Measurements from ENCODE around the gene TMEFF1. TPM values are rescaled to one million over a fixed set of nuclear protein-coding genes. Genes with fewer than 3 reads are reported as not detected.

TMEFF1 gene
- total and polyA plus RNA-seq, 7 donors, result 0.16 to 6.1 (median 0.68) TPM; not detected in 4

DNA sequence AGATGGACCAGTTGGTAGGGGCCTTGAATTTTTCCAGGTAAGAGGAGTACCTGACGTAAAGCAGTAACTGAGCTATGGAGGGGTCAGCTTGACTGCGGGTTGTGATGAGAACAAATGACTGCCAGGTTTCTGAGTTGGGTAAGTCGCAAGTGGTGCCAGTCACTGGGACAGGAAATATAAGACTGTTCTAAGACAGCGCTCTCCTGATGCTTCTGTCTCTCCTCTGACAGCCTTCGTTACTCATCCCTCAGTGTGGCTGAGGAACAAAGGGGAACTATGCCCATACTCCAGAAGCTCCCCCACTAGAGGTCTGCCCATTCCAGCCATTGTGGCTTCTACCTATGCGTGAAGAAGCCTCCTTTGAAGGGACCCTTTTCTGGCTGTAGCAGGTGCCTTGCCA, 118.2 kb downstream of the TMEFF1 start:
- intact Hi-C loops (cut with DNase I), result loop anchor here (10.0 kb wide), 1 partner anchor 236 kb away; the partner anchor contains the start of gene TEX10
- peaks cover 0 to 5% (median 1%) of the 10 kb centered on the region in 4 donors for H3K36me3 ChIP-seq
- H3K4me1 ChIP-seq, result no peaks in the 10 kb centered on the region
- DNase-seq, result no peak
- no peaks in the 10 kb centered on the region for H3K27me3 ChIP-seq
- no peaks in the 10 kb centered on the region for H3K9me3 ChIP-seq
- 93 to 95% methylated on average over 6 of the region's 6 CpGs for WGBS, 2 donors
- no peak overlapping the region for H3K4me3 ChIP-seq
- no peak for TF ChIP-seq POLR2A (IDR thresholded peaks at IDR 0.05)
- TF ChIP-seq, protein P1, sequence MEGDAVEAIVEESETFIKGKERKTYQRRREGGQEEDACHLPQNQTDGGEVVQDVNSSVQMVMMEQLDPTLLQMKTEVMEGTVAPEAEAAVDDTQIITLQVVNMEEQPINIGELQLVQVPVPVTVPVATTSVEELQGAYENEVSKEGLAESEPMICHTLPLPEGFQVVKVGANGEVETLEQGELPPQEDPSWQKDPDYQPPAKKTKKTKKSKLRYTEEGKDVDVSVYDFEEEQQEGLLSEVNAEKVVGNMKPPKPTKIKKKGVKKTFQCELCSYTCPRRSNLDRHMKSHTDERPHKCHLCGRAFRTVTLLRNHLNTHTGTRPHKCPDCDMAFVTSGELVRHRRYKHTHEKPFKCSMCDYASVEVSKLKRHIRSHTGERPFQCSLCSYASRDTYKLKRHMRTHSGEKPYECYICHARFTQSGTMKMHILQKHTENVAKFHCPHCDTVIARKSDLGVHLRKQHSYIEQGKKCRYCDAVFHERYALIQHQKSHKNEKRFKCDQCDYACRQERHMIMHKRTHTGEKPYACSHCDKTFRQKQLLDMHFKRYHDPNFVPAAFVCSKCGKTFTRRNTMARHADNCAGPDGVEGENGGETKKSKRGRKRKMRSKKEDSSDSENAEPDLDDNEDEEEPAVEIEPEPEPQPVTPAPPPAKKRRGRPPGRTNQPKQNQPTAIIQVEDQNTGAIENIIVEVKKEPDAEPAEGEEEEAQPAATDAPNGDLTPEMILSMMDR (IDR thresholded peaks at IDR 0.05), result no peak
- H3K27ac ChIP-seq, result no peak overlapping the region

- TF ChIP-seq POLR2AphosphoS5 (IDR thresholded peaks at IDR 0.05) (no peak), EP300 (IDR thresholded peaks at IDR 0.05) (no peak), POLR2A (IDR thresholded peaks at IDR 0.05) (no peak)
- TF ChIP-seq, protein P1 (IDR thresholded peaks at IDR 0.05), result no peak
- Histone ChIP-seq H3K4me1 (no peaks in the 10 kb centered on the region), H3K27me3 (no peaks in the 10 kb centered on the region), H3K36me3 (no peaks in the 10 kb centered on the region), H3K9me3 (no peaks in the 10 kb centered on the region), H3K27ac (no peak overlapping the region), H3K4me3 (no peak overlapping the region)
- intact Hi-C loops (cut with DNase I), result loop anchor here (10.0 kb wide), 1 partner anchor 237 kb away; the partner anchor contains the start of gene TEX10
- 88 to 90% methylated on average over 5 of the region's 5 CpGs for WGBS, 2 donors
- DNase-seq, result no peak
Observed at GRCh38 chr9:100591639-100592412, 118.9 kb downstream of the TMEFF1 start.

DNA sequence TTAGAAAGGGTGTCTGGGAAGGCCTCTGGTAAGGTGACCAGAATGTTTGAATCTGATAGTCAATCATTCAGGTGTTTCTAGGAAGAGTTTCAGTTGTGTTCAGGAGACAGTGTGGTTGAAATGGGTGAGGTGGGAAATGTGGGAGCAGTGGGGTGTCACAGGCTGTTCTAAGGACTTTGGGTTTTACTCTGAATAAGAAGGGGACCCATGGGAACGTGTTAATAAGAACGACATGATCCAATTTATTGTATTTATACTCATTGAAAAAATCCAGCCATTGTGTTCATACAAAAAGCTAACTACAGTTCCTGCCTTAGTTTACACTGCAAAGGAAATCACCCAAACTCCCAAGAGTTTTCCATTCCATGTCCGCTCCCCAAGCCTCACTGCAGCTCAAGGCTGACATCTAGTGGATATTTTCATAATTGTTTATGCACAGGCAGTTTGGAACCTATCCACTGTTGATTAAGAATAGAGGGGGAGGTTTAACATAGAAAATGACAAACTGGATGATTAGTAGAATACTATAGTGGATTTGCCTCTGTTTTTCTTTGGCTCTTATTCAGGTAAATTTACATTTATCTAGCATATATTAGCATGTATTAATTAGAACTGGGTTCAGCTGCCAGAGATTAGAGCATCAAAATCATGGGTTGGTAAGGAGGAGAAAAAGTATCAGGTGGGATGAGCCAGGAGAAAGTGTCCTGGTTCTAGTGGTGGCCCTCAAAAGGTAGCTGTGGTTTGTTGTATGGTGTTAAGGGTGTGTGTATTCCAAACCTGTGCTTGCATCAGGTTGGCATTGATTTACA, 122.6 kb downstream of the TMEFF1 start:
- H3K4me3 ChIP-seq, result no peak overlapping the region
- no peaks in the 10 kb centered on the region for H3K9me3 ChIP-seq
- intact Hi-C loops (cut with DNase I), result loop anchor here (5.0 to 10.0 kb wide), 3 partner anchors 241 to 1413 kb away; partner anchors contain the start of gene TEX10
- H3K36me3 ChIP-seq, result no peaks in the 10 kb centered on the region
- peaks cover 0 to 16% (median 8%) of the 10 kb centered on the region in 4 donors for H3K4me1 ChIP-seq
- H3K27ac ChIP-seq, result no peak overlapping the region
- no peaks in the 10 kb centered on the region for H3K27me3 ChIP-seq
- TF ChIP-seq, protein P1 (IDR thresholded peaks at IDR 0.05), result peak; percentile 67 to 85 (median 68)
- no peak for TF ChIP-seq POLR2AphosphoS5 (IDR thresholded peaks at IDR 0.05)
- DNase-seq, result no peak
- 31 to 39% methylated on average over 3 of the region's 3 CpGs for WGBS, 2 donors

DNA sequence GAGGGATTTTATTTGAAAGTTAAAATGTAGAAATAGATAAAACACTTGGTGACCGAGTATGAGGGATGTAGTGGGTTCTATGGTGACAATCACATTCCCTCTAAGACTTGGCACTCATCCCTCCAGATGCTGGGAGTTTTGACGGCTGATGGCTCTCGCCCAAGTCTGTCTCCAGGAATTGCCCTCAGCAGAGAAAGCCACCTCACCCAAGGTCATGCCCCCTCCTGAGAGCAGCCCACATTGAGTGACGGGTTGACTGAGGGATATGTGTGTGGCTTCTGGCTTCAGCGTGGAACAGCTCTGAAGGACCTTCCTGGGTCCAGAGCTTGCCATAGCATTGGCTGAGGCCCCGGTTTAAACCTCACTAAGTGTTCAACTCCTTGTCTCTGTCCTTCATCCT, 124.3 kb downstream of the TMEFF1 start:
- Histone ChIP-seq H3K27ac (no peak overlapping the region), H3K36me3 (no peaks in the 10 kb centered on the region), H3K4me3 (no peak overlapping the region), H3K9me3 (no peaks in the 10 kb centered on the region), H3K4me1 (peaks cover 0 to 16% (median 8%) of the 10 kb centered on the region in 4 donors), H3K27me3 (no peaks in the 10 kb centered on the region)
- no peak for DNase-seq
- 44 to 59% methylated on average over 6 of the region's 6 CpGs for WGBS, 2 donors
- intact Hi-C loops (cut with DNase I), result loop anchor here (5.0 to 10.0 kb wide), 3 partner anchors 242 to 1415 kb away; partner anchors contain the start of gene TEX10
- TF ChIP-seq EP300 (IDR thresholded peaks at IDR 0.05), result no peak
- TF ChIP-seq POLR2A (IDR thresholded peaks at IDR 0.05), result no peak
- TF ChIP-seq, protein P1 (IDR thresholded peaks at IDR 0.05), result no peak
- TF ChIP-seq POLR2AphosphoS5 (IDR thresholded peaks at IDR 0.05), result no peak

All from sigmoid colon (tissue), 7 donors.